GM12865 (cell line): ENCODE data around the gene RBM22.

Experiments used
- DNase-seq: peaks from one replicate; pipeline ENCODE4 v3.0.0; 2010; ENCODE audit warnings: low read depth
- H3K4me3 ChIP-seq: 2 replicates; pipeline ENCODE4 v1.5.1; 2011; ENCODE audit warnings: mild to moderate bottlenecking, low read depth, low read length, control low read depth
- CTCF ChIP-seq: IDR thresholded peaks from 2 replicates; pipeline ENCODE4 v1.5.1; 2011; ENCODE audit warnings: low read length, control low read depth, low read depth, inconsistent platforms; ENCODE audit not compliant: insufficient read depth; ENCODE audit errors: missing control alignments

Gene RBM22

GRCh38 chr5:150665044-150665443 is 35.8 kb downstream of the RBM22 start:
- DNase-seq = no peak
- TF ChIP-seq CTCF = no peak
- H3K4me3 ChIP-seq = no peak overlapping the region

DNA sequence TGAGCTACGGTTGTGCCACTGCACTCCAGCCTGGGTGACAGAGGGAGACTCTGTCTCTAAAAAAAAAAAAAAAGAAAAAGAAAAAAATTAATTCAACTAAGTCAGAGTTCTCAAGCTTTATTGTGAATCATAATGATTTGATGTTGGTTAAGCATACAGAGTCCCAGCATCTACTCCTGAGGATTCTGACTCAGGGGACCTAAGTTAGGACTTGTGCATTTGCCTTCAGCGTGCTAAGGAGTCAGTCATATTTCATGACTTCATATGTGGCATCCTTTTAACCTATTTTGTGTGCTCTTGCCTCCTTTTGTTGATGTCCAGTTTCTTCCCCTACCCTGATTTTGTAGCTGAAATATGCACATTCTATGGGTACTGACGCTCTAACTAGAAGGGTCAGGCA is 36.9 kb downstream of the RBM22 start:
- no peak for TF ChIP-seq CTCF
- H3K4me3 ChIP-seq = no peak overlapping the region
- no peak for DNase-seq

DNA sequence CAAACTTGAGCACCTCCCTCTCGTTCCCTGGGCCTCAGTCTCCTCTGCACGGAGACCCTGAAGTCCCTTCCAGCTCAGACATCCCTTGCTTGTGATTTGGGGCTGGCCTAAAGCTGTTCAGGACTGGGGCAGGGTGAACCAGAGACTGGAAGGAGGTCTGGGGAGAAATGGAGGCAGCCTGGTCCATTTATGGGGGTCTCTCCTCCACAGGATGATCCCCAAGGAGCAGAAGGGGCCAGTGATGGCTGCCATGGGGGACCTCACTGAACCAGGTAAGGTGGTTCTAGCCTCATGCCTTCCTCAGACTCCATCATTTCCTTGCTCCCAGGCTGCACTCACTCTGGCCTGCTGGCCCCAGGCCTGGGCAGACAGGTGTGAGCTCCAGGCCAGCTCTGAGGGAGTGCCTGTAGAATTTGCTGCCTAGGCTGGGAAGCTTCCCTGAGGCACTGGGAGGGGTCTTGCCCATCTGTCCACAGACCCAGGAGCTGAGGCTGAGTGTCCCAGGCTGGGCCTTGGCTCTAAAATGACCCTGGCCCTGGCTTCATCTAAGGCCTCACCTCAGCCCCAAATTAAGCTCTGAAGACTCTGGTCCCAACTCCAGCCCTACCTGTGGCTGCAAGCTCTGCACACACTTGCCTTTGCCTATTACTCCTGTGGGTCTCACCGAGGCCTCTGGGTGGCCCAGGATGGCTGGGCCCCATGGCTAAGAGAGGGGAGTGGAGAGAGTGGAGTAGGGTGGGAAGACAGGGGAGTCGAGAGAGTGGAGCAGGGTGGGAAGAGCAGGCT is 37.9 kb downstream of the RBM22 start:
- H3K4me3 ChIP-seq = no peak overlapping the region
- no peak for TF ChIP-seq CTCF
- no peak for DNase-seq

DNA sequence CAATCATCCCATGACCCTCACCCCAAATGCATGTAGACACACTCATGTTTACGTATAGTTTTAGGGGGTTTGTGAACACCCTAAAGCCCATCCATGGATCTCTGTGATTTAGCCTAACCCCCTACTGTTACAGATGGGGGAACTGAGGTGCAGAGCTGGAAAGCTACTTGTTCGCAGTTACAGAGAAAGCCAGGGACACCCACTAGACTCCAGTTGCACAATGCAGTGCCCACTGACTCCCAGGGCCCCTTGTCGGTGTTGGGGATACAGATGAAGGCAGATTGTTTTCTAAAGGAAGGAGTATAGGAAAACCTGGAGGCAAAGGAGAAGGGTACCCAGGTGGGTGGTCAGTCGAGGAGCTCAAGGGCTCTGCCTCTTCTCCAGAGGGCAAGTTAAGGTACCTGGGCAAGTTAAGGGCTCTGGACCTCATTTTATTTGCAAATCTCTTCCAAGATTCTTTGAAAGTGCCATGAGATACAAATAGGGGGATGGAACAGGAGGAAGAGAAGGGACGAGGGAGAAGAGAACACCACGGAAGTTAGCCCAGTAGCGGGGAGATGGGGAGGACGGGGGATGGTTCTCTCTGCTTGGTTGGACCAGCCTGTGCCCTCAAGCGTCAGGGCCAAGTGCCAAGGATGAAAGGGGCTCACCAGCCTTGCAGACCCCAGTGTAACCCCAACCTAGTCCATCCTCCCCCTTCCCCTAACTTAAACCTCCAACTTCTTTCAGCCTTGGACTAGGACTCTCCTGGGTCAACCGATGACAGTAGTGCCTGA is 38.9 kb downstream of the RBM22 start:
- H3K4me3 ChIP-seq = no peak overlapping the region
- no peak for DNase-seq
- TF ChIP-seq CTCF = no peak

DNA sequence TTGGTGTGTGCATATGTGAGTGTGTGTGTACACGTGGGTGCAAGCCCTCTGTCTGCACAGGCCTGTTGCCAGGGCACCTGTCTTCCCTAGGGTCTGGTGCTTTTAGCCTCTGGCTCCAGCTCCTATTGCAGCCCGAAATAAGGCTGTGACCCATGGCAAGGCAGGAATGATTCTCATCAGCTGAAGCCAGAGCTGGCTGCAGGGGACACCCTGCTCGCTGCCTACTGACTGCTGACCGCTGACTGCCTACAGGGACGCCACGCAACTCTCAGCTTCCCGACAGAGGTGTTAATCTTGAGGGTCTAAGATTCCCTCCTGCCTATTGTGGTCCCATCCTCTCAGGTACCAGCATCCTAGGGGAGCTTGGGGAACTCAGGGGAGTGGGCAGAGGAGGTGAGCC is 39.8 kb downstream of the RBM22 start, which contains the start of gene MYOZ3:
Gene MYOZ3, plus strand, starts transcription at position 166 of the 400 bp plus-strand sequence. CDS start 1,691 bp downstream, outside the sequence.
- DNase-seq = no peak
- TF ChIP-seq CTCF = no peak
- H3K4me3 ChIP-seq = no peak within 1 kb of the TSS

- no peak overlapping the region for H3K4me3 ChIP-seq
- no peak for DNase-seq
- TF ChIP-seq CTCF = no peak
These were observed 40.6 kb downstream of the RBM22 start for GRCh38 chr5:150660108-150660831.
